Suprapubic skin (tissue), 4 donors: ENCODE data around the gene LARP1B. TPM values are rescaled to one million over a fixed set of nuclear protein-coding genes. Genes with fewer than 3 reads are reported as not detected.

Experiments used
- DNase-seq, 2 donors: peaks; one replicate each; pipeline ENCODE4 v3.0.0-alpha.2; 2019; ENCODE audit warnings: low spot score in 2 of 2
- H3K27ac ChIP-seq: fragments of 200-600 bp; sonication (generic); one replicate; pipeline ENCODE4 v1.5.1; 2019
- H3K27me3 ChIP-seq: fragments of 200-600 bp; sonication (generic); one replicate; pipeline ENCODE4 v1.5.1; 2019
- H3K36me3 ChIP-seq: fragments of 200-600 bp; sonication (generic); one replicate; pipeline ENCODE4 v1.5.1; 2019
- H3K4me1 ChIP-seq: fragments of 200-600 bp; sonication (generic); one replicate; pipeline ENCODE4 v1.5.1; 2019
- H3K4me3 ChIP-seq: fragments of 200-600 bp; sonication (generic); one replicate; pipeline ENCODE4 v1.5.1; 2019; ENCODE audit warnings: mild to moderate bottlenecking
- H3K9me3 ChIP-seq: fragments of 200-600 bp; sonication (generic); one replicate; pipeline ENCODE4 v1.5.1; 2019
- CTCF ChIP-seq, 2 donors: fragments of 200-600 bp in 1 of 2; fragments of 450-650 bp in 1 of 2; sonication (generic) in 1 of 2; IDR thresholded peaks; one replicate each; pipeline ENCODE4 v1.5.1; 2016 to 2019; ENCODE audit warnings: antibody characterized with exemption in 2 of 2, mild to moderate bottlenecking in 1 of 2, moderate library complexity in 1 of 2
- EP300 ChIP-seq: sonication (generic); formaldehyde crosslinking; IDR thresholded peaks from one replicate; pipeline ENCODE4 v1.6.1; 2017; ENCODE audit warnings: antibody characterized with exemption
- POLR2A ChIP-seq, 2 donors: fragments of 450-650 bp; IDR thresholded peaks; one replicate each; pipeline ENCODE4 v1.6.1; 2017; ENCODE audit warnings: antibody characterized with exemption in 2 of 2, mild to moderate bottlenecking in 2 of 2, moderate library complexity in 2 of 2
- POLR2AphosphoS5 ChIP-seq, 3 donors: sonication (generic); formaldehyde crosslinking; IDR thresholded peaks; one replicate each; pipeline ENCODE4 v1.6.1; 2017; ENCODE audit warnings: antibody characterized with exemption in 3 of 3
- WGBS: methylation state at CpG from one replicate; pipeline ENCODE4 v1.1.5; 2018; 5-methylcytosine and 5-hydroxymethylcytosine counted together
- total RNA-seq, 4 donors: library from RNA; depleted of rRNA; stranded (reverse); fragments of >200 nt; gene quantifications; one replicate each; pipeline ENCODE4 v1.1.0, GENCODE V29; 2016

The LARP1B gene
- total RNA-seq, 4 donors from 2014 or later = 16.8 to 22.0 (median 20.3) TPM

- no peak for DNase-seq
- no peaks in the 10 kb centered on the region for H3K9me3 ChIP-seq
- TF ChIP-seq POLR2AphosphoS5 (IDR thresholded peaks at IDR 0.05) (no peak), CTCF (IDR thresholded peaks at IDR 0.05) (no peak), EP300 (no peak), POLR2A (IDR thresholded peaks at IDR 0.05) (no peak)
- no peaks in the 10 kb centered on the region for H3K4me1 ChIP-seq
- 83% methylated on average over 4 of the region's 4 CpGs for WGBS
- H3K27ac ChIP-seq = no peak overlapping the region
- no peaks in the 10 kb centered on the region for H3K27me3 ChIP-seq
- H3K4me3 ChIP-seq = no peak overlapping the region
- H3K36me3 ChIP-seq = no peaks in the 10 kb centered on the region
Observed at GRCh38 chr4:128163177-128164117, 102.3 kb downstream of the LARP1B start.

GRCh38 chr4:128166982-128167381 lies 105.9 kb downstream of the LARP1B start:
- Histone ChIP-seq H3K9me3 (no peaks in the 10 kb centered on the region), H3K27me3 (no peaks in the 10 kb centered on the region), H3K27ac (no peak overlapping the region), H3K36me3 (no peaks in the 10 kb centered on the region), H3K4me1 (no peaks in the 10 kb centered on the region), H3K4me3 (no peak overlapping the region)
- TF ChIP-seq POLR2A (IDR thresholded peaks at IDR 0.05) = no peak
- no peak for TF ChIP-seq CTCF (IDR thresholded peaks at IDR 0.05)
- no peak for TF ChIP-seq EP300
- TF ChIP-seq POLR2AphosphoS5 (IDR thresholded peaks at IDR 0.05) = no peak
- no peak for DNase-seq
- 89% methylated on average over 2 of the region's 2 CpGs for WGBS

GRCh38 chr4:128168701-128169100 lies 107.6 kb downstream of the LARP1B start:
- 79% methylated on average over 2 of the region's 2 CpGs for WGBS

GRCh38 chr4:128169245-128169644 lies 108.1 kb downstream of the LARP1B start:
- TF ChIP-seq POLR2A (IDR thresholded peaks at IDR 0.05) = no peak
- TF ChIP-seq EP300 = no peak
- no peak for TF ChIP-seq CTCF (IDR thresholded peaks at IDR 0.05)
- no peaks in the 10 kb centered on the region for H3K36me3 ChIP-seq
- no peak overlapping the region for H3K4me3 ChIP-seq
- no peaks in the 10 kb centered on the region for H3K4me1 ChIP-seq
- H3K27me3 ChIP-seq = no peaks in the 10 kb centered on the region
- no peak overlapping the region for H3K27ac ChIP-seq
- no peak for DNase-seq
- H3K9me3 ChIP-seq = no peaks in the 10 kb centered on the region

More at GRCh38 chr4:128168701-128169100, 107.6 kb downstream of the LARP1B start:
- Histone ChIP-seq H3K36me3 (no peaks in the 10 kb centered on the region), H3K4me3 (no peak overlapping the region), H3K27me3 (no peaks in the 10 kb centered on the region), H3K9me3 (no peaks in the 10 kb centered on the region), H3K27ac (no peak overlapping the region), H3K4me1 (no peaks in the 10 kb centered on the region)
- TF ChIP-seq EP300 = no peak
- no peak for TF ChIP-seq POLR2A (IDR thresholded peaks at IDR 0.05)
- TF ChIP-seq POLR2AphosphoS5 (IDR thresholded peaks at IDR 0.05) = no peak
- TF ChIP-seq CTCF (IDR thresholded peaks at IDR 0.05) = no peak
- no peak for DNase-seq

GRCh38 chr4:128176643-128177042 lies 115.5 kb downstream of the LARP1B start:
- WGBS = 96% methylated on average over 1 of the region's 1 CpG
- no peak overlapping the region for H3K4me3 ChIP-seq
- H3K9me3 ChIP-seq = no peaks in the 10 kb centered on the region
- H3K27me3 ChIP-seq = no peaks in the 10 kb centered on the region
- DNase-seq = no peak
- no peak for TF ChIP-seq POLR2A (IDR thresholded peaks at IDR 0.05)
- H3K4me1 ChIP-seq = peaks cover 3% of the 10 kb centered on the region
- H3K36me3 ChIP-seq = no peaks in the 10 kb centered on the region
- no peak overlapping the region for H3K27ac ChIP-seq
